ENCODE data around the gene SIRT7. TPM values are rescaled to one million over a fixed set of nuclear protein-coding genes. Genes with fewer than 3 reads are reported as not detected.

Gene SIRT7
- total and polyA plus RNA-seq, 11 donors: 3.6 to 13.2 (median 6.8) TPM

GRCh38 chr17:81958633-81959342 lies 40.8 kb upstream of the SIRT7 start:
- ATAC-seq (no peak), DNase-seq (no peak)
- TF ChIP-seq POLR2A (IDR thresholded peaks at IDR 0.05) (no peak), CTCF (IDR thresholded peaks at IDR 0.05) (no peak)
- Histone ChIP-seq H3K36me3 (no peaks in the 10 kb centered on the region), H3K4me1 (peaks cover 2 to 35% (median 11%) of the 10 kb centered on the region in 12 donors), H3K4me3 (peak overlapping the region in 7 of 12 donors; percentile 33 to 55 (median 44)), H3K27ac (no peak overlapping the region), H3K9me3 (no peaks in the 10 kb centered on the region), H3K27me3 (peaks cover 21 to 79% (median 51%) of the 10 kb centered on the region in 9 donors)
- intact Hi-C loops (cut with DNase I): loop anchor here (1.0 to 5.0 kb wide), 7 partner anchors 60 to 194 kb away; partner anchors contain the start of genes CENPX (in 2 of the 10) and LRRC45 (in 2 of the 10)
- WGBS, 4 donors: 58 to 75% (median 58%) methylated on average over 13 to 15 of the region's 15 CpGs

- Histone ChIP-seq H3K27me3 (peaks cover 21 to 69% (median 43%) of the 10 kb centered on the region in 9 donors), H3K4me1 (peaks cover 2 to 35% (median 11%) of the 10 kb centered on the region in 12 donors), H3K36me3 (no peaks in the 10 kb centered on the region), H3K9me3 (no peaks in the 10 kb centered on the region), H3K4me3 (no peak overlapping the region), H3K27ac (no peak overlapping the region)
- intact Hi-C loops (cut with DNase I): loop anchor here in 7 of 10 donors (2.0 to 5.0 kb wide), 6 partner anchors 61 to 195 kb away; partner anchors contain the start of genes CENPX (in 2 of the 7) and LRRC45 (in 2 of the 7)
- ATAC-seq (no peak), DNase-seq (no peak)
- WGBS, 4 donors: 72 to 85% (median 79%) methylated on average over 14 to 19 of the region's 19 CpGs
- TF ChIP-seq CTCF (IDR thresholded peaks at IDR 0.05): no peak
- no peak for TF ChIP-seq POLR2A (IDR thresholded peaks at IDR 0.05)
These were observed 39.9 kb upstream of the SIRT7 start for GRCh38 chr17:81957691-81958432.

GRCh38 chr17:81956607-81957589 lies 38.9 kb upstream of the SIRT7 start:
- no peak for ATAC-seq
- intact Hi-C loops (cut with DNase I): loop anchor here in 5 of 10 donors (5.0 kb wide), 2 partner anchors 65 to 195 kb away; partner anchors contain the start of genes CENPX (in 1 of the 5) and LRRC45 (in 1 of the 5)
- TF ChIP-seq POLR2A (IDR thresholded peaks at IDR 0.05) (no peak), CTCF (IDR thresholded peaks at IDR 0.05) (no peak)
- Histone ChIP-seq H3K9me3 (no peaks in the 10 kb centered on the region), H3K27ac (no peak overlapping the region), H3K27me3 (peaks cover 19 to 60% (median 34%) of the 10 kb centered on the region in 9 donors), H3K36me3 (no peaks in the 10 kb centered on the region), H3K4me3 (no peak overlapping the region), H3K4me1 (peaks cover 2 to 29% (median 10%) of the 10 kb centered on the region in 12 donors)
- 75 to 81% (median 77%) methylated on average over 24 to 45 of the region's 45 CpGs for WGBS, 4 donors
- no peak for DNase-seq

Measured in heart left ventricle (tissue), 16 donors.